ENCODE measurements around the gene CCNG1. TPM values are rescaled to one million over a fixed set of nuclear protein-coding genes. Genes with fewer than 3 reads are reported as not detected.

The CCNG1 gene
- total RNA-seq, 1 donor from 2014 or later: 173 TPM

DNA sequence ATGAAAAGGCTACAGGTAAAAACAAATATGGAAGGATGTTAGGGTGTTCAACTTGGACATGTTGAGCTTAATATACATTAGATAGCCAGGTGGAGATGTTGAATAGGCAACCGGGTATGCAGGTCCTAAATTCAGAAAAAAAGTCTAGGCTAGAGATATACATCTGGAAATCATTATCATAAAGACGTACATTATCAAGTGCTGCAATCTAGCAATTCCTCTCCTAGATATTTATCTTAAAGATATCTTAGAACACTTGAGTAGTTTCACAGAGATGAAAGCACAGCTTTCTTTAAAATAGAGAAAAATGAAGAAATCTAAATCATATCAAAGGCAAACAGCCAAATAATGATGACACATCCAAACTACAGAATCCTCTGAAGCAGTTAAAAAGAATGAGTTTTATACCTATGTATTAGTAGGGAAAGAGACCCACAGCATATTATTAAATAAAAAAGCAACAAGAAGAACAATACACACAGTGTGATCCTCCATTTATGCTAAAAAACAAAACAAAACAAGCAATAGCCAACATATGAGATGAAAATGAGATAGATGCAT lies 18.7 kb downstream of the CCNG1 start:
- FAIRE-seq: no peak
- H3K36me3 ChIP-seq (ENCODE audit: control insufficient read depth, insufficient read depth, low read length): peaks cover 1% of the 10 kb centered on the region

DNA sequence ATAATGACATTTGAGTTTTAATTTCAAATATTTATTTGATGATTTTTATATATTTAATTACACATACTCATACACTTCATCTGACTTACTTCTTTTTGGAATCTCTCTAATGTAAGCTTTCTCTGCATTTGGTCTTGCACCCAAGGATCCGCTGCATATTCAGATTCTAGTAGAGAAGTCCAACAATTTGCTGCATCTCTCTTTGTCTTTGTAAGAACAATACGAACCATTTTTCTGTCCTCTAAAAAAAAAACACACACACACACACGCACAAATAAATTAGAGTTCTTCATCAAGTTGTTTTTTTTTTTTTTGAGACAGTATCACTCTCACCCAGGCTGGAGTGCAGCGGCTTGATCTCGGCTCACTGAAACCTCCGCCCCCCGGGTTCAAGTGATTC lies 19.4 kb downstream of the CCNG1 start:
- no peak overlapping the region for H3K4me3 ChIP-seq (ENCODE audit: low read depth, low read length)
- peaks cover 1% of the 10 kb centered on the region for H3K36me3 ChIP-seq (ENCODE audit: control insufficient read depth, insufficient read depth, low read length)
- no peaks in the 10 kb centered on the region for H3K27me3 ChIP-seq (ENCODE audit: control insufficient read depth, insufficient read depth, low read length)
- TF ChIP-seq, protein P1, sequence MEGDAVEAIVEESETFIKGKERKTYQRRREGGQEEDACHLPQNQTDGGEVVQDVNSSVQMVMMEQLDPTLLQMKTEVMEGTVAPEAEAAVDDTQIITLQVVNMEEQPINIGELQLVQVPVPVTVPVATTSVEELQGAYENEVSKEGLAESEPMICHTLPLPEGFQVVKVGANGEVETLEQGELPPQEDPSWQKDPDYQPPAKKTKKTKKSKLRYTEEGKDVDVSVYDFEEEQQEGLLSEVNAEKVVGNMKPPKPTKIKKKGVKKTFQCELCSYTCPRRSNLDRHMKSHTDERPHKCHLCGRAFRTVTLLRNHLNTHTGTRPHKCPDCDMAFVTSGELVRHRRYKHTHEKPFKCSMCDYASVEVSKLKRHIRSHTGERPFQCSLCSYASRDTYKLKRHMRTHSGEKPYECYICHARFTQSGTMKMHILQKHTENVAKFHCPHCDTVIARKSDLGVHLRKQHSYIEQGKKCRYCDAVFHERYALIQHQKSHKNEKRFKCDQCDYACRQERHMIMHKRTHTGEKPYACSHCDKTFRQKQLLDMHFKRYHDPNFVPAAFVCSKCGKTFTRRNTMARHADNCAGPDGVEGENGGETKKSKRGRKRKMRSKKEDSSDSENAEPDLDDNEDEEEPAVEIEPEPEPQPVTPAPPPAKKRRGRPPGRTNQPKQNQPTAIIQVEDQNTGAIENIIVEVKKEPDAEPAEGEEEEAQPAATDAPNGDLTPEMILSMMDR (IDR thresholded peaks at IDR 0.05; ENCODE audit: insufficient read depth, low read length, severe bottlenecking): no peak
- no peak for DNase-seq (ENCODE audit: low read depth)
- FAIRE-seq: no peak

More for the DNA sequence above, 18.7 kb downstream of the CCNG1 start:
- no peaks in the 10 kb centered on the region for H3K27me3 ChIP-seq (ENCODE audit: control insufficient read depth, insufficient read depth, low read length)
- TF ChIP-seq, protein P1 (IDR thresholded peaks at IDR 0.05; ENCODE audit: insufficient read depth, low read length, severe bottlenecking): no peak
- no peak overlapping the region for H3K4me3 ChIP-seq (ENCODE audit: low read depth, low read length)
- DNase-seq (ENCODE audit: low read depth): no peak

DNA sequence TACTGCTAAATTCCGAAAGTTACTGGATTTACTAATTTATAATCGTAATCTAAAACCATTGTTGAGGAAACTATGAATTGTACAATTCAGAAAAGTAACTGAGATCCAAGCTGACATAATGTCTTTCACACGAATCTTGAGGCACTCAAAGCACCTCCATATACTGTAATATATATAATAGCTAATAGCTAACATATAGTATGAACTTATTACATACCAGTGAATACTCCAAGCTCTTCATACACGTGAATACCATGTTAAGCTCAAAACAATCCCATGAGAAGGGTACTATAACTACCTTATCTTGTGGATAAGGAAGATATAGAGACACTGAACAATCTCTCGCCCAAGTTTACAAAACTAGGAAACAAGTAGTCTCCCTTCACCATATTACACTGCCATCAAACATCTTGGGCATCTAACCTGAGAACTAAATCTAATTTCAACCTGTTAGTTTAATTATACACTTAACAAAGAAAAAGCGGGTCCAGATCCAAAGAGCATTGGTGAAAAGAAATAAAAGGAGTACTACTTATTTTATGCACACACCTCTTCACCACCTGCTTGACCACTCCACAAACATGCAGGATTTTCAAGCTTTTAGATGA lies 21.5 kb downstream of the CCNG1 start:
- Histone ChIP-seq H3K36me3 (ENCODE audit: control insufficient read depth, insufficient read depth, low read length) (peaks cover 1% of the 10 kb centered on the region), H3K27me3 (ENCODE audit: control insufficient read depth, insufficient read depth, low read length) (no peaks in the 10 kb centered on the region), H3K4me3 (ENCODE audit: low read depth, low read length) (peak overlapping the region; percentile 75)
- DNase-seq (ENCODE audit: low read depth) (no peak), FAIRE-seq (no peak)
- TF ChIP-seq, protein P1 (IDR thresholded peaks at IDR 0.05; ENCODE audit: insufficient read depth, low read length, severe bottlenecking): no peak

DNA sequence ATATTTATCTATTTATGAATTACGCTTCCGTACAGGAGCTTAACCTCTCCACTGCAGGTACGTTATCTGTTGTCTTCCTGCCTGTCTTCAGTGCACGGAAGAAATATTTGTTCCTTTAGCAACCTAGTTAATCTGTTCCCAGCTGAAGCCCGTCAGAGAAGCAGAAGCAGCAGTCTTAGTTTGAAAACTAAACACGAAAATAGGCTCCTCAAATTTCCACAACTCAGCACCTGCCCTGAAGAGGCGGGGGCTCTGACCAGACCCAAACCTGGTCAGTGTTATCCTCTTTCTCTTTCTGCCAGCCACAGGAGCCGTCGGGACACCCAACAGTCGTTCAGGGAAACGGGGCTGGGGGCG lies 22.0 kb downstream of the CCNG1 start:
- FAIRE-seq (no peak), DNase-seq (ENCODE audit: low read depth) (peak; percentile 23)
- peak overlapping the region; percentile 75 for H3K4me3 ChIP-seq (ENCODE audit: low read depth, low read length)
- peaks cover 1% of the 10 kb centered on the region for H3K36me3 ChIP-seq (ENCODE audit: control insufficient read depth, insufficient read depth, low read length)
- no peaks in the 10 kb centered on the region for H3K27me3 ChIP-seq (ENCODE audit: control insufficient read depth, insufficient read depth, low read length)
- TF ChIP-seq, protein P1 (IDR thresholded peaks at IDR 0.05; ENCODE audit: insufficient read depth, low read length, severe bottlenecking): no peak

DNA sequence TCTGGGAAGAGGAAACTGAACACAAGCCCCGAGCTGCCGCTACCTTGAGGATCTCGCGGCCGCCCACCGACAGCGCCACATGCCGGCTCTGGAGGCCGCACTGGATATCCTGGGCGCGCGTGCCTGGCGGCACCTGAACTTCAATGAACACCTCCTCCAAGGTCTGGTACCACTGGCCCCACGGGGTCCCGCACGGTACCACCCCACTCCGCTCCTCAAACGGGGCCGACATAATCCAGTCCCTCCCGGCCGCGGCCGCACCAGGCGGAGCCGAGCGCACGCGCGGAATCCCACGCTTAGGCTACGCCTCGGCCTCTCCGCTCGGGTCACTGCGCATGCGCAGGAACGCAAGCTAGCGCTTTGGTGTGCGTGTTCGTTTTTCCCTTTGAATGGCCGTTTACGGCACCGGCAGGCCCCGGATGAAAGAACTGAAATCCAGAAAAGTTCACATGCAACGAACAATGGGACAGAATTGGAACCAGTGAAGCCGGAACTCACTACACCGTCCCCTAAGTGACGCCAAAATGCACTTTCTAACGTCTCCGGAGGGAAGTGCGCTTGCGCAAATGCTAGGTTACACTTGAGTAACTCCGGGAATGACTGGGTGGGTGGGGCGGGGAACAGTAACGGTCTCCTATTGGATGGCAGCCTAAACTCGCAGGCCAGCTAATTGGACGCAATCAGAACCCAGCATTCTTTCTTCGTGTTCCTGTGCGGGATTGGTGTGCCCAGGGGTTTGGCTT lies 22.6 kb downstream of the CCNG1 start, which contains the start of gene NUDCD2:
TSS of gene NUDCD2 (minus strand) at position 284 of the 743 bp plus-strand sequence. CDS start at position 232, 52 bp downstream.
- H3K27me3 ChIP-seq (ENCODE audit: control insufficient read depth, insufficient read depth, low read length): no peaks in the 10 kb centered on the region
- H3K36me3 ChIP-seq (ENCODE audit: control insufficient read depth, insufficient read depth, low read length): peaks cover 1% of the 10 kb centered on the region
- peak within 1 kb of the TSS; percentile 75 for H3K4me3 ChIP-seq (ENCODE audit: low read depth, low read length)
- DNase-seq (ENCODE audit: low read depth): peak; percentile 96
- no peak for FAIRE-seq
- TF ChIP-seq, protein P1 (IDR thresholded peaks at IDR 0.05; ENCODE audit: insufficient read depth, low read length, severe bottlenecking): peak; percentile 42

All from bronchial epithelial cell (primary cell).